Measurements from ENCODE around the gene UBR4.

Gene UBR4

DNA sequence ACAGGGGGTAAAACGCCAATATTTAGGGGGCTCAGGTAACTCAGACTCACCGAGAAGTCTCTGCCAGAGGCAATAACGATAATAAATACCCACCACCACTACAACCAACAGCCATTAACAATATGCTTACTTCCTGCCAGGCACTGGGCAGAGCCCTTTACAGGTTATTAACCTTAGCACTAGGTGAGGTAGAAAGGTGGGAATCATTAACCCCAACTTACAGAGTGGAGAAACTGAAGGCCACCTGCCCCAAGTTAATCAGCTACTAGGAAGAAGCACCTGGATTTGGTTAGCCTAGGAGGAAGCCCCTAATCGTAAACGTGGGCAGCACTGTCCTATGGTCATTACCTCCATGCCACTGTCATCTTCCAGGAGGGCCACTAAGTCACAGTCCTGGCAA lies 110.0 kb downstream of the UBR4 start:
- Histone ChIP-seq H3K4me3 (ENCODE audit: insufficient read depth in 1 of 2, low read depth in 1 of 2, low read length in 2 of 2) (no peak overlapping the region), H3K18ac (ENCODE audit: low read depth in 1 of 2, low read length in 2 of 2) (no peak overlapping the region), H3K4me2 (ENCODE audit: low read length, poor library complexity, severe bottlenecking) (no peak overlapping the region), H2BK120ac (ENCODE audit: low read depth, low read length) (no peak overlapping the region), H3K14ac (ENCODE audit: low read length in 2 of 2) (no peak overlapping the region), H2BK5ac (ENCODE audit: low read depth, low read length, poor library complexity, severe bottlenecking) (no peak overlapping the region), H3K9ac (ENCODE audit: low read length) (no peak overlapping the region), H2BK12ac (ENCODE audit: low read length in 2 of 2) (no peak overlapping the region), H2BK15ac (ENCODE audit: low read depth, poor library complexity, severe bottlenecking) (no peak overlapping the region), H2AFZ (ENCODE audit: low read depth, low read length) (no peak overlapping the region), H4K91ac (ENCODE audit: low read length) (no peak overlapping the region), H4K8ac (ENCODE audit: low read length) (no peak overlapping the region), H3K27me3 (ENCODE audit: control insufficient read depth in 1 of 2, insufficient read depth in 1 of 2, low read length in 2 of 2) (no peaks in the 10 kb centered on the region), H3K27ac (ENCODE audit: low read length, poor library complexity, severe bottlenecking) (no peak overlapping the region), H3K9me3 (ENCODE audit: control insufficient read depth, low read length) (no peaks in the 10 kb centered on the region), H3K79me1 (replicated peaks; ENCODE audit: low read length, poor library complexity, severe bottlenecking) (peaks cover 50% of the 10 kb centered on the region), H3K4ac (ENCODE audit: low read depth in 1 of 2, low read length in 2 of 2) (no peak overlapping the region), H3K4me1 (ENCODE audit: control insufficient read depth, insufficient read depth, low read depth, low read length) (no peaks in the 10 kb centered on the region), H3K23ac (ENCODE audit: low read length in 2 of 2) (no peak overlapping the region), H3K36me3 (ENCODE audit: control insufficient read depth in 1 of 2, insufficient read depth in 2 of 2, low read depth in 1 of 2, low read length in 2 of 2) (peaks cover 62 to 100% of the 10 kb centered on the region in 2 experiments), H2AK5ac (ENCODE audit: low read length, severe bottlenecking) (no peak overlapping the region)
- 97% methylated on average over 4 of the region's 5 CpGs for WGBS
- no peak for DNase-seq

GRCh38 chr1:19096990-19097389 lies 113.1 kb downstream of the UBR4 start:
- Histone ChIP-seq H3K27me3 (ENCODE audit: control insufficient read depth in 1 of 2, insufficient read depth in 1 of 2, low read length in 2 of 2) (no peaks in the 10 kb centered on the region), H3K4me3 (ENCODE audit: insufficient read depth in 1 of 2, low read depth in 1 of 2, low read length in 2 of 2) (no peak overlapping the region), H2AK5ac (ENCODE audit: low read length, severe bottlenecking) (no peak overlapping the region), H2BK120ac (ENCODE audit: low read depth, low read length) (no peak overlapping the region), H3K4ac (ENCODE audit: low read depth in 1 of 2, low read length in 2 of 2) (no peak overlapping the region), H3K4me1 (ENCODE audit: control insufficient read depth, insufficient read depth, low read depth, low read length) (peaks cover 4% of the 10 kb centered on the region), H3K9me3 (ENCODE audit: control insufficient read depth, low read length) (no peaks in the 10 kb centered on the region), H3K79me1 (replicated peaks; ENCODE audit: low read length, poor library complexity, severe bottlenecking) (peaks cover 40% of the 10 kb centered on the region), H3K9ac (ENCODE audit: low read length) (no peak overlapping the region), H2BK12ac (ENCODE audit: low read length in 2 of 2) (no peak overlapping the region), H2AFZ (ENCODE audit: low read depth, low read length) (no peak overlapping the region), H3K18ac (ENCODE audit: low read depth in 1 of 2, low read length in 2 of 2) (no peak overlapping the region), H3K14ac (ENCODE audit: low read length in 2 of 2) (no peak overlapping the region), H3K27ac (ENCODE audit: low read length, poor library complexity, severe bottlenecking) (no peak overlapping the region), H3K4me2 (ENCODE audit: low read length, poor library complexity, severe bottlenecking) (no peak overlapping the region), H2BK5ac (ENCODE audit: low read depth, low read length, poor library complexity, severe bottlenecking) (no peak overlapping the region), H4K8ac (ENCODE audit: low read length) (no peak overlapping the region), H4K91ac (ENCODE audit: low read length) (no peak overlapping the region), H3K36me3 (ENCODE audit: control insufficient read depth in 1 of 2, insufficient read depth in 2 of 2, low read depth in 1 of 2, low read length in 2 of 2) (peaks cover 67 to 100% of the 10 kb centered on the region in 2 experiments), H2BK15ac (ENCODE audit: low read depth, poor library complexity, severe bottlenecking) (no peak overlapping the region), H3K23ac (ENCODE audit: low read length in 2 of 2) (no peak overlapping the region)
- 94% methylated on average over 5 of the region's 5 CpGs for WGBS
- no peak for DNase-seq

GRCh38 chr1:19096036-19096833 lies 113.8 kb downstream of the UBR4 start:
- no peak overlapping the region for H4K8ac ChIP-seq (ENCODE audit: low read length)
- H3K4ac ChIP-seq (ENCODE audit: low read depth in 1 of 2, low read length in 2 of 2), result no peak overlapping the region
- H3K4me1 ChIP-seq (ENCODE audit: control insufficient read depth, insufficient read depth, low read depth, low read length), result peaks cover 6% of the 10 kb centered on the region
- no peaks in the 10 kb centered on the region for H3K9me3 ChIP-seq (ENCODE audit: control insufficient read depth, low read length)
- no peak overlapping the region for H3K27ac ChIP-seq (ENCODE audit: low read length, poor library complexity, severe bottlenecking)
- H3K27me3 ChIP-seq (ENCODE audit: control insufficient read depth in 1 of 2, insufficient read depth in 1 of 2, low read length in 2 of 2), result no peaks in the 10 kb centered on the region
- no peak overlapping the region for H4K91ac ChIP-seq (ENCODE audit: low read length)
- no peak overlapping the region for H3K9ac ChIP-seq (ENCODE audit: low read length)
- no peak overlapping the region for H2BK12ac ChIP-seq (ENCODE audit: low read length in 2 of 2)
- no peak for DNase-seq
- no peak overlapping the region for H2BK120ac ChIP-seq (ENCODE audit: low read depth, low read length)
- H3K79me1 ChIP-seq (replicated peaks; ENCODE audit: low read length, poor library complexity, severe bottlenecking), result peaks cover 39% of the 10 kb centered on the region
- no peak overlapping the region for H3K4me2 ChIP-seq (ENCODE audit: low read length, poor library complexity, severe bottlenecking)
- no peak overlapping the region for H2AK5ac ChIP-seq (ENCODE audit: low read length, severe bottlenecking)
- no peak overlapping the region for H3K23ac ChIP-seq (ENCODE audit: low read length in 2 of 2)
- no peak overlapping the region for H3K14ac ChIP-seq (ENCODE audit: low read length in 2 of 2)
- WGBS, result 90% methylated on average over 5 of the region's 7 CpGs
- no peak overlapping the region for H3K18ac ChIP-seq (ENCODE audit: low read depth in 1 of 2, low read length in 2 of 2)
- no peak overlapping the region for H2BK15ac ChIP-seq (ENCODE audit: low read depth, poor library complexity, severe bottlenecking)
- no peak overlapping the region for H2BK5ac ChIP-seq (ENCODE audit: low read depth, low read length, poor library complexity, severe bottlenecking)
- no peak overlapping the region for H2AFZ ChIP-seq (ENCODE audit: low read depth, low read length)
- H3K4me3 ChIP-seq (ENCODE audit: insufficient read depth in 1 of 2, low read depth in 1 of 2, low read length in 2 of 2), result no peak overlapping the region
- H3K36me3 ChIP-seq (ENCODE audit: control insufficient read depth in 1 of 2, insufficient read depth in 2 of 2, low read depth in 1 of 2, low read length in 2 of 2), result peaks cover 65 to 100% of the 10 kb centered on the region in 2 experiments

DNA sequence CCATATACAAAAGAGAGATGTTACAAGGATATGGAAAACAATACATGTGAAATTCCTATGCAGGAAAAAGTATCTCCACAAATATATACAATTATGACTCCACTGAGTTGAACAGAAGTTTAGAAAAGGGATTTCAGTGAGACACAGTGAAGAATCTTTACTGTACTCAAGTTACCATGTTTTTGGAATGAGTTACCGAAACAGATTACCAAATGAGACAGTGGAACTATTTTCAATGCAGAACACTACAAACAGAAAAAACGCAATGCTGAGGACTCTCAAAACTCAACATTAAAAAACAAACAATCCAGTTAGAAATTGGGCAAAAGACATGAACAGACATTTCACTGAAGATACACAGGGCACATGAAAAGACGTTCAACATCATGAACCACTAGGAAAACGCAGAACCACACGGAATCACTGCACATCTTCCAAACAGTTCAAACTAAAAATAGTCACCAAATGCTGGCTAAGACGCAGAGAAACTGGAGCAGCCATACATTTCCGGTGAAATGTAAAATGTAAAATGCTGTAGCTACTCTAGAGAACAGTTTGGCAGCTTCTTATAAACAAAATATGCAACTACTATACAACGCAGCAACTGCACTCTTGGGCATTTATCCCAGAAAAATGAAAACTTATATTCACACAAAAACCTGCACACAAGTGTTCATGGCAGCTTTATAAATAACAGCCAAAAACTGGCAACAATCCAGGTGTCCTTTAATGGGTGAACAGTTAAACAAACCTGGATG lies 118.7 kb downstream of the UBR4 start:
- Histone ChIP-seq H3K79me1 (replicated peaks; ENCODE audit: low read length, poor library complexity, severe bottlenecking) (peaks cover 29% of the 10 kb centered on the region), H2BK120ac (ENCODE audit: low read depth, low read length) (no peak overlapping the region), H2BK5ac (ENCODE audit: low read depth, low read length, poor library complexity, severe bottlenecking) (no peak overlapping the region), H2BK15ac (ENCODE audit: low read depth, poor library complexity, severe bottlenecking) (no peak overlapping the region), H2AFZ (ENCODE audit: low read depth, low read length) (no peak overlapping the region), H2AK5ac (ENCODE audit: low read length, severe bottlenecking) (no peak overlapping the region), H4K91ac (ENCODE audit: low read length) (no peak overlapping the region), H3K27me3 (ENCODE audit: control insufficient read depth in 1 of 2, insufficient read depth in 1 of 2, low read length in 2 of 2) (no peaks in the 10 kb centered on the region), H2BK12ac (ENCODE audit: low read length in 2 of 2) (no peak overlapping the region), H3K4me3 (ENCODE audit: insufficient read depth in 1 of 2, low read depth in 1 of 2, low read length in 2 of 2) (no peak overlapping the region), H3K4me2 (ENCODE audit: low read length, poor library complexity, severe bottlenecking) (no peak overlapping the region), H3K23ac (ENCODE audit: low read length in 2 of 2) (no peak overlapping the region), H3K4ac (ENCODE audit: low read depth in 1 of 2, low read length in 2 of 2) (no peak overlapping the region), H3K14ac (ENCODE audit: low read length in 2 of 2) (no peak overlapping the region), H3K18ac (ENCODE audit: low read depth in 1 of 2, low read length in 2 of 2) (no peak overlapping the region), H3K4me1 (ENCODE audit: control insufficient read depth, insufficient read depth, low read depth, low read length) (peaks cover 17% of the 10 kb centered on the region), H3K9me3 (ENCODE audit: control insufficient read depth, low read length) (no peaks in the 10 kb centered on the region), H3K27ac (ENCODE audit: low read length, poor library complexity, severe bottlenecking) (peak overlapping the region; percentile 7), H3K9ac (ENCODE audit: low read length) (no peak overlapping the region), H3K36me3 (ENCODE audit: control insufficient read depth in 1 of 2, insufficient read depth in 2 of 2, low read depth in 1 of 2, low read length in 2 of 2) (peaks cover 69 to 99% of the 10 kb centered on the region in 2 experiments), H4K8ac (ENCODE audit: low read length) (no peak overlapping the region)
- WGBS, result 78% methylated on average over 6 of the region's 8 CpGs
- no peak for DNase-seq

Measured in mesenchymal stem cell (in vitro differentiated cells and primary cell).